B cell (primary cell): ENCODE results near the gene GPR25. TPM values are rescaled to one million over a fixed set of nuclear protein-coding genes. Genes with fewer than 3 reads are reported as not detected.

Experiments used
- ATAC-seq: fragments of 200-7000 bp; cut with Tn5 transposase; one replicate; pipeline ENCODE4 v1.10.0; 2021; ENCODE audit warnings: low read depth, mild to moderate bottlenecking, moderate number of reproducible peaks, moderate library complexity
- CTCF ChIA-PET: fragments of 350-600 bp; sonication (Branson Sonifier 250); formaldehyde crosslinking; loops from one replicate; lab custom pipeline; 2021; ENCODE audit warnings: antibody characterized with exemption, inconsistent platforms; lab: Charles Lee
- POLR2A ChIA-PET: fragments of 350-600 bp; sonication (Branson Sonifier 250); formaldehyde crosslinking; loops from one replicate; lab custom pipeline; 2021; ENCODE audit warnings: antibody characterized with exemption; lab: Charles Lee
- DNase-seq: peaks from one replicate; pipeline ENCODE4 v3.0.0; 2013
- H2AFZ ChIP-seq: 2 replicates; pipeline ENCODE4 v1.6.1; 2012; ENCODE audit warnings: mild to moderate bottlenecking, low read depth, low read length; ENCODE audit not compliant: insufficient read depth, poor library complexity, severe bottlenecking
- H3K27ac ChIP-seq, 2 donors: 1 replicate in 1 of 2; 2 replicates in 1 of 2; pipeline ENCODE4 v1.5.1; 2012 to 2013; ENCODE audit warnings: low read length in 2 of 2, mild to moderate bottlenecking in 2 of 2, moderate library complexity in 1 of 2
- H3K27me3 ChIP-seq, 4 experiments: fragments of 200-600 bp in 1 of 4; sonication (generic) in 1 of 4; replicated peaks in 1 of 4; 1 replicate in 2 of 4; 2 replicates in 2 of 4; pipeline versions ENCODE4 v1.6.1 to v1.7.0; 2013 to 2016; ENCODE audit warnings: low read length in 3 of 4, mild to moderate bottlenecking in 2 of 4, mixed read lengths in 1 of 4, moderate library complexity in 1 of 4; ENCODE audit not compliant: insufficient read depth in 4 of 4, control insufficient read depth in 3 of 4; ENCODE audit errors: control extremely low read depth in 1 of 4
- H3K36me3 ChIP-seq, 2 experiments: replicated peaks in 1 of 2; 1 replicate in 1 of 2; 2 replicates in 1 of 2; pipeline versions ENCODE4 v1.6.1 to v1.7.1; 2013; ENCODE audit warnings: low read length in 1 of 2; ENCODE audit not compliant: insufficient read depth in 2 of 2, control insufficient read depth in 1 of 2; ENCODE audit errors: control extremely low read depth in 1 of 2, extremely low read depth in 1 of 2
- H3K4me1 ChIP-seq, 2 donors: fragments of 200-600 bp in 1 of 2; sonication (generic) in 1 of 2; 1 replicate in 1 of 2; 2 replicates in 1 of 2; pipeline versions ENCODE4 v1.5.1 to v1.6.1; 2013 to 2017; ENCODE audit warnings: low read length in 2 of 2; ENCODE audit not compliant: control insufficient read depth in 2 of 2, insufficient read depth in 2 of 2
- H3K4me2 ChIP-seq: replicated peaks from 2 replicates; pipeline ENCODE3; 2012; ENCODE audit warnings: mild to moderate bottlenecking, low read depth, low read length; ENCODE audit not compliant: poor library complexity, severe bottlenecking
- H3K4me3 ChIP-seq, 5 experiments: fragments of 200-600 bp in 1 of 5; sonication (generic) in 1 of 5; 1 replicate in 3 of 5; 2 replicates in 2 of 5; pipeline versions ENCODE4 v1.5.1 to v1.7.0; 2011 to 2016; ENCODE audit warnings: low read length in 4 of 5, mild to moderate bottlenecking in 4 of 5, low read depth in 2 of 5, control low read depth in 1 of 5, moderate library complexity in 1 of 5; ENCODE audit not compliant: insufficient read depth in 1 of 5; ENCODE audit errors: control extremely low read depth in 1 of 5, extremely low read depth in 1 of 5
- H3K79me2 ChIP-seq: fragments of 200-600 bp; sonication (generic); one replicate; pipeline ENCODE4 v1.6.0; 2016; ENCODE audit warnings: low read length; ENCODE audit not compliant: control insufficient read depth, insufficient read depth
- H3K9ac ChIP-seq: fragments of 200-600 bp; sonication (generic); 2 replicates; pipeline ENCODE4 v1.6.1; 2017; ENCODE audit warnings: mild to moderate bottlenecking, low read length, moderate library complexity
- H3K9me3 ChIP-seq, 3 donors: one replicate each; pipeline versions ENCODE4 v1.6.1 to v1.7.1; 2013; ENCODE audit warnings: low read length in 2 of 3; ENCODE audit not compliant: control insufficient read depth in 2 of 3, insufficient read depth in 1 of 3; ENCODE audit errors: control extremely low read depth in 1 of 3
- H4K20me1 ChIP-seq: 2 replicates; pipeline ENCODE4 v1.6.0; 2012; ENCODE audit warnings: mild to moderate bottlenecking, low read length; ENCODE audit not compliant: insufficient read depth, control insufficient read depth, poor library complexity, severe bottlenecking
- H3K27ac Mint-ChIP-seq: one replicate; pipeline ENCODE4 v1.8.0; 2021; ENCODE audit warnings: mixed read lengths
- H3K27me3 Mint-ChIP-seq: one replicate; pipeline ENCODE4 v1.8.0; 2021; ENCODE audit warnings: mixed read lengths
- H3K4me1 Mint-ChIP-seq: one replicate; pipeline ENCODE4 v1.8.0; 2021; ENCODE audit warnings: mixed read lengths
- H3K4me3 Mint-ChIP-seq: one replicate; pipeline ENCODE4 v1.8.0; 2021; ENCODE audit warnings: mixed read lengths
- H3K9me3 Mint-ChIP-seq: one replicate; pipeline ENCODE4 v1.8.0; 2022; ENCODE audit warnings: mixed read lengths; ENCODE audit not compliant: insufficient read depth
- EZH2 ChIP-seq: IDR thresholded peaks from 2 replicates; pipeline ENCODE4 v1.6.1; 2012; ENCODE audit warnings: borderline replicate concordance, low read depth, mild to moderate bottlenecking, moderate library complexity, low read length; ENCODE audit not compliant: insufficient read depth, poor library complexity, severe bottlenecking
- WGBS: methylation state at CpG from one replicate; pipeline ENCODE4 v1.1.5; 2013; ENCODE audit warnings: missing lambda C conversion rate; ENCODE audit not compliant: insufficient coverage; 5-methylcytosine and 5-hydroxymethylcytosine counted together
- intact Hi-C: fragments of 100-400 bp; cut with micrococcal nuclease; formaldehyde crosslinking; loops from one replicate; pipeline ENCODE4 v1.10.0; 2022
- polyA plus RNA-seq: library from polyadenylated mRNA; depleted of rRNA; stranded (reverse); fragments of >200 nt; gene quantifications from 2 replicates; pipeline ENCODE4 v1.2.3, GENCODE V29; 2012
- total RNA-seq, 2 donors: library from RNA; stranded (reverse); fragments of 120-200 nt in 1 of 2; gene quantifications; 1 replicate in 1 of 2; 2 replicates in 1 of 2; pipeline versions ENCODE4 v1.2.3 to v1.2.4, GENCODE V29; 2013 to 2022
- TF ChIP-seq, protein P1 (sequence below): fragments of 200-600 bp; IDR thresholded peaks from one replicate; pipeline ENCODE4 v1.8.0; 2022; ENCODE audit warnings: antibody characterized with exemption, mild to moderate bottlenecking

Gene GPR25
- total and polyA plus RNA-seq, 2 donors (not counting 1 experiment from before 2014, with no cell fraction given): 1.8 to 3.1 TPM

DNA sequence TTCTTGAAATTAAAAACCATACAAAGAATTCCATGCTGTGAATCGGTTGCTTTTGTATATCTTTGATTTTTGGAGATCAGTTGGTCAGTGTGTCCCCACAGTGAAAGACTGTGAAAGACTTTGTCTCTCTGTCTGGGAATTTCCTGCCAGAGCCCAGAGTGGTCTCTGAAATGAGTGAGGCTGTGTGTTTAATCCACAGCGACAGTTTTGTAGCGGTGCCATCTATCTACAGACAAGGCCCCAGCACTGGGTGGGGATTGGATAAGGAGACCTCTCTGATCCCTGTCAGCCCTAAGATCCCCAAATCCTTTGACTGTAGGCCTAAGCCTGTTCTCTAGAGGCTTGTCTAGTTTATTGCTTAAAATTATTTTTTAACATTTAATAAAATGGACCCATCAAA, 10.3 kb downstream of the GPR25 start:
- no peak overlapping the region for H2AFZ ChIP-seq
- H3K4me3 ChIP-seq: no peak overlapping the region
- Mint-ChIP-seq H3K9me3 (no peaks in the 10 kb centered on the region), H3K4me1 (peaks cover 25% of the 10 kb centered on the region), H3K27ac (no peak overlapping the region), H3K27me3 (no peaks in the 10 kb centered on the region), H3K4me3 (no peak overlapping the region)
- H3K4me1 ChIP-seq: peaks cover 6 to 12% of the 10 kb centered on the region in 2 donors
- H3K79me2 ChIP-seq: no peaks in the 10 kb centered on the region
- H4K20me1 ChIP-seq: no peaks in the 10 kb centered on the region
- WGBS: no CpG with 5 or more reads among the region's 3 CpGs
- H3K9ac ChIP-seq: no peak overlapping the region
- no peaks in the 10 kb centered on the region for H3K36me3 ChIP-seq
- TF ChIP-seq, protein P1, sequence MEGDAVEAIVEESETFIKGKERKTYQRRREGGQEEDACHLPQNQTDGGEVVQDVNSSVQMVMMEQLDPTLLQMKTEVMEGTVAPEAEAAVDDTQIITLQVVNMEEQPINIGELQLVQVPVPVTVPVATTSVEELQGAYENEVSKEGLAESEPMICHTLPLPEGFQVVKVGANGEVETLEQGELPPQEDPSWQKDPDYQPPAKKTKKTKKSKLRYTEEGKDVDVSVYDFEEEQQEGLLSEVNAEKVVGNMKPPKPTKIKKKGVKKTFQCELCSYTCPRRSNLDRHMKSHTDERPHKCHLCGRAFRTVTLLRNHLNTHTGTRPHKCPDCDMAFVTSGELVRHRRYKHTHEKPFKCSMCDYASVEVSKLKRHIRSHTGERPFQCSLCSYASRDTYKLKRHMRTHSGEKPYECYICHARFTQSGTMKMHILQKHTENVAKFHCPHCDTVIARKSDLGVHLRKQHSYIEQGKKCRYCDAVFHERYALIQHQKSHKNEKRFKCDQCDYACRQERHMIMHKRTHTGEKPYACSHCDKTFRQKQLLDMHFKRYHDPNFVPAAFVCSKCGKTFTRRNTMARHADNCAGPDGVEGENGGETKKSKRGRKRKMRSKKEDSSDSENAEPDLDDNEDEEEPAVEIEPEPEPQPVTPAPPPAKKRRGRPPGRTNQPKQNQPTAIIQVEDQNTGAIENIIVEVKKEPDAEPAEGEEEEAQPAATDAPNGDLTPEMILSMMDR: no peak
- TF ChIP-seq EZH2: no peak
- no peak overlapping the region for H3K27ac ChIP-seq
- H3K4me2 ChIP-seq: no peak overlapping the region
- no peak for DNase-seq
- CTCF ChIA-PET: no interaction called here
- H3K27me3 ChIP-seq: peaks cover 0 to 3% (median 0%) of the 10 kb centered on the region in 4 experiments
- intact Hi-C loops: loop anchor here (10.0 kb wide), 1 partner anchor 142 kb away; the partner anchor contains the start of gene KIF21B
- POLR2A ChIA-PET: no interaction called here
- no peak for ATAC-seq
- no peaks in the 10 kb centered on the region for H3K9me3 ChIP-seq

DNA sequence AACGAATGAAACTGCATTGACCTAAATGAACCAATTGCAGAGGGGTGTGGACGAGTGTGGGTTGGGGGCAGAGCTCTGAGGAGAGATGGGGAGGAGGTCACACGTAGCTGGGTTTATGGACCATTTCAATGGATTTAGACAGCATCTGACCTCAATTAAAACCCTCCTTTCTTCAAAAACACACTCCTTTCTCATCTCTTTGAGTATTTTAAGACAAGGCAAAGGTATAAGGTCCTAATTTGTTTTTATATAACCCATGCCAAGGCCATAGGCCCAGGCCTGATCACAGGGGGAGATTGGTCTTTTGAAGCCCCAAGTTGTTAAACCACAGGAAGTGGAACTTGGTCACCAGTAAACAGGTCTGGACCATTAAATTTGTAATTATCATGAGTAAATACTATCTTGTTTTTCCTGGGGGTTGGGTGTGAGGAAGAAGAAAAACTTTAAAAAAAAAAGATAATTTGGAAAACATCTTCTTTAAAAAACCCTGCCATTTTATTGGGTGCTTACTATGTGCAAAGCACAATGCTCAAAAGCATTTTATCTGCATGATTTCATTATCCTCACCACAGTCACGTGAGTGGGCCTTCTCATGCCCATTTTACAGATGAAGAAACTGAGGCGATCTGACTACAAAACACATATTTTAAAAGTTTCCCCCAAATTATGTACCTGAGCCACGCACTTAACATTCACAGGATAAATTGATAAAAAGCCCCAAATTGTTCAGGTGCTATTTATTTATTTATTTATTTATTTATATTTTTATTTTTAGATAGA, 13.0 kb downstream of the GPR25 start:
- no peak for ATAC-seq
- Histone ChIP-seq H3K4me3 (no peak overlapping the region), H3K9ac (no peak overlapping the region), H4K20me1 (no peaks in the 10 kb centered on the region), H3K79me2 (no peaks in the 10 kb centered on the region), H3K36me3 (no peaks in the 10 kb centered on the region), H3K4me1 (peaks cover 23 to 36% of the 10 kb centered on the region in 2 donors), H3K9me3 (no peaks in the 10 kb centered on the region), H3K4me2 (no peak overlapping the region), H2AFZ (no peak overlapping the region), H3K27me3 (peaks cover 0 to 8% (median 1%) of the 10 kb centered on the region in 4 experiments), H3K27ac (no peak overlapping the region)
- Mint-ChIP-seq H3K4me1 (peaks cover 44% of the 10 kb centered on the region), H3K27ac (peak overlapping the region; percentile 26), H3K27me3 (peaks cover 5% of the 10 kb centered on the region), H3K9me3 (no peaks in the 10 kb centered on the region), H3K4me3 (no peak overlapping the region)
- DNase-seq: no peak
- WGBS: 67% methylated on average over 2 of the region's 6 CpGs
- TF ChIP-seq, protein P1: no peak
- TF ChIP-seq EZH2: no peak
- CTCF ChIA-PET: no interaction called here
- intact Hi-C loops: loop anchor here (10.0 kb wide), 1 partner anchor 139 kb away; the partner anchor contains the start of gene KIF21B
- POLR2A ChIA-PET: no interaction called here
